ENCODE results near the gene PES1.

- TF ChIP-seq CTCF (IDR thresholded peaks at IDR 0.05; ENCODE audit: extremely low read depth in 1 of 2, insufficient read depth in 1 of 2, low read depth in 1 of 2, low read length in 2 of 2) (peak in 1 of 2 donors; percentile 5), POLR2AphosphoS5 (IDR thresholded peaks at IDR 0.05; ENCODE audit: insufficient read depth, low read depth, low read length) (no peak)
Measured at GRCh38 chr22:30636226-30637077, 44.7 kb upstream of the PES1 start.

Measured in endothelial cell of umbilical vein (primary cell).